Measurements from ENCODE around the gene ABCB11. TPM values are rescaled to one million over a fixed set of nuclear protein-coding genes. Genes with fewer than 3 reads are reported as not detected.

ABCB11 gene
- total and polyA plus RNA-seq, 2 donors (not counting 3 experiments of a cell fraction or from before 2014, with no cell fraction given): 0.22 to 0.44 TPM

DNA sequence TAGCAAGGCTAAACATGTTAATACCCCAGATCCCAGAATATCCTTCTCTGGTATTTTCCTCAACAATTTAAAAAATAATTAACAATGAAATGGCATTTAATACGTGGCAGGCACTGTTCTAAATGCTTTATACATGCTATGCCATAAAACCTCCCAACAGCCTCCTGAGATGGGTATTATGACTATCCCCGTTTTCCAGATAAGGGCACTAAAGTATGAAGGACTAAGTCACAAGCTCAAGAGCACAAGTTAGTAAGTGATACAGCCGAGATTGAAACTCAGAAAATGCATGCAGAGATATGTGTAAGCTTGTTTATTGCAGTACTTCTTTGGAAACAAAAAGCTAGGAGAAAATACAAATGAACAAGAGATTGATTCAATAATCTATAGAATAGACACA is 8.0 kb downstream of the ABCB11 start:
- TF ChIP-seq POLR2A (IDR thresholded peaks at IDR 0.05; ENCODE audit: low read depth, low read length) (no peak), MYC (IDR thresholded peaks at IDR 0.05; ENCODE audit: low read depth, low read length) (no peak), FOS (IDR thresholded peaks at IDR 0.05; ENCODE audit: borderline replicate concordance, insufficient read depth, low read length) (no peak), EZH2 (IDR thresholded peaks at IDR 0.05; ENCODE audit: borderline replicate concordance, low read depth, low read length, severe bottlenecking) (no peak)
- TF ChIP-seq, protein P1, sequence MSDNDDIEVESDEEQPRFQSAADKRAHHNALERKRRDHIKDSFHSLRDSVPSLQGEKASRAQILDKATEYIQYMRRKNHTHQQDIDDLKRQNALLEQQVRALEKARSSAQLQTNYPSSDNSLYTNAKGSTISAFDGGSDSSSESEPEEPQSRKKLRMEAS (IDR thresholded peaks at IDR 0.05; ENCODE audit: insufficient read depth, insufficient read length): no peak
- H3K27me3 ChIP-seq (ENCODE audit: control insufficient read depth in 2 of 2, insufficient read depth in 2 of 2, low read length in 2 of 2): no peaks in the 10 kb centered on the region
- H3K36me3 ChIP-seq (ENCODE audit: control insufficient read depth in 2 of 2, extremely low read depth in 1 of 2, insufficient read depth in 2 of 2, low read length in 2 of 2): no peaks in the 10 kb centered on the region
- H2AFZ ChIP-seq (ENCODE audit: low read depth, low read length): peak overlapping the region; percentile 38
- H3K79me2 ChIP-seq (ENCODE audit: control insufficient read depth, insufficient read depth, low read length): no peaks in the 10 kb centered on the region
- intact Hi-C loops (cut with micrococcal nuclease): no loop called here
- no peak overlapping the region for H3K9ac ChIP-seq (replicated peaks; ENCODE audit: extremely low read depth, insufficient read depth, low read length)
- H3K4me3 ChIP-seq (replicated peaks in 1 of 3; ENCODE audit: insufficient read depth in 1 of 3, low read depth in 1 of 3, low read length in 3 of 3): no peak overlapping the region
- H3K9me3 ChIP-seq (replicated peaks; ENCODE audit: control insufficient read depth, insufficient read depth, low read length): no peaks in the 10 kb centered on the region
- CTCF ChIA-PET: interaction anchor here (1.0 kb wide), 1 partner anchor 10 kb away, joined by 4 read pairs; no protein-coding TSS in a partner anchor
- FAIRE-seq (no peak), DNase-seq (ENCODE audit: low read depth, low spot score) (no peak)
- POLR2A ChIA-PET: no interaction called here
- no peaks in the 10 kb centered on the region for H3K9me1 ChIP-seq (replicated peaks; ENCODE audit: control insufficient read depth, extremely low read depth, insufficient read depth, low read length)
- H3K4me2 ChIP-seq (ENCODE audit: insufficient read depth, low read length): no peak overlapping the region
- no peak overlapping the region for H3K27ac ChIP-seq (ENCODE audit: insufficient read depth, low read depth, low read length)
- BruUV-seq (replicated peaks): no TSS peak
- dilution Hi-C loops (cut with MboI; ENCODE audit: extremely low pct_ligation_motif_present, low sequenced_read_pairs): no loop called here
- no peaks in the 10 kb centered on the region for H4K20me1 ChIP-seq (replicated peaks; ENCODE audit: control insufficient read depth, extremely low read depth, insufficient read depth, low read length)
- no peaks in the 10 kb centered on the region for H3K4me1 ChIP-seq (ENCODE audit: control insufficient read depth, extremely low read depth, insufficient read depth, low read length)

DNA sequence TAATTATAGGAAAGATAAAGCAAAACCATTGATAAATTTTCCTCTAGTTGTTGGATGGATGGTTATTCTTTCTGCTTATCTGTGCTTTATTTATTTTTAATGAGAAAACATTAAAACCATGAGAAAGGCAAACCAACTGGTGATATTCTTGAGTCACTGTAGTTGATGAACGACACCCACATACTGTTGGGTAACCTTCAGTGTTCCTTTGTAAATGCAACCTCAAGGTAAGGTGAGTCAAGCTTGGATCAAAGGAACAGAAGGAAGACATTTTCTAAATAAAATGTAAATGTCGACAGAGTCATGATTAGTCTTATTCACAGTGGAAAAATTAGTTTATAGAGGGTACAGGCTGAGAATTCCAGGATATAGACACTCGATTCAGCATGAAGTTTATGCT is 12.7 kb downstream of the ABCB11 start:
- ChIA-PET CTCF (no interaction called here), POLR2A (no interaction called here)
- Histone ChIP-seq H3K36me3 (ENCODE audit: control insufficient read depth in 2 of 2, extremely low read depth in 1 of 2, insufficient read depth in 2 of 2, low read length in 2 of 2) (no peaks in the 10 kb centered on the region), H3K27me3 (ENCODE audit: control insufficient read depth in 2 of 2, insufficient read depth in 2 of 2, low read length in 2 of 2) (no peaks in the 10 kb centered on the region), H3K4me1 (ENCODE audit: control insufficient read depth, extremely low read depth, insufficient read depth, low read length) (peaks cover 4% of the 10 kb centered on the region), H3K4me2 (ENCODE audit: insufficient read depth, low read length) (no peak overlapping the region), H3K9me1 (replicated peaks; ENCODE audit: control insufficient read depth, extremely low read depth, insufficient read depth, low read length) (no peaks in the 10 kb centered on the region), H3K79me2 (ENCODE audit: control insufficient read depth, insufficient read depth, low read length) (no peaks in the 10 kb centered on the region), H3K27ac (ENCODE audit: insufficient read depth, low read depth, low read length) (no peak overlapping the region), H3K9ac (replicated peaks; ENCODE audit: extremely low read depth, insufficient read depth, low read length) (no peak overlapping the region), H2AFZ (ENCODE audit: low read depth, low read length) (no peak overlapping the region), H3K9me3 (replicated peaks; ENCODE audit: control insufficient read depth, insufficient read depth, low read length) (no peaks in the 10 kb centered on the region), H3K4me3 (replicated peaks in 1 of 3; ENCODE audit: insufficient read depth in 1 of 3, low read depth in 1 of 3, low read length in 3 of 3) (no peak overlapping the region), H4K20me1 (replicated peaks; ENCODE audit: control insufficient read depth, extremely low read depth, insufficient read depth, low read length) (no peaks in the 10 kb centered on the region)
- no TSS peak for BruUV-seq (replicated peaks)
- FAIRE-seq: no peak
- intact Hi-C loops (cut with micrococcal nuclease): no loop called here
- dilution Hi-C loops (cut with MboI; ENCODE audit: extremely low pct_ligation_motif_present, low sequenced_read_pairs): no loop called here
- TF ChIP-seq GATA2 (IDR thresholded peaks at IDR 0.05; ENCODE audit: insufficient read depth, insufficient read length, low read depth, low read length) (no peak), JUN (IDR thresholded peaks at IDR 0.05; ENCODE audit: borderline replicate concordance, insufficient read depth, insufficient read length, low read depth) (no peak), EZH2 (IDR thresholded peaks at IDR 0.05; ENCODE audit: borderline replicate concordance, low read depth, low read length, severe bottlenecking) (no peak), POLR2AphosphoS5 (IDR thresholded peaks at IDR 0.05; ENCODE audit: insufficient read depth, low read depth, low read length) (no peak), FOS (IDR thresholded peaks at IDR 0.05; ENCODE audit: borderline replicate concordance, insufficient read depth, low read length) (no peak), MYC (IDR thresholded peaks at IDR 0.05; ENCODE audit: low read depth, low read length) (no peak), POLR2A (IDR thresholded peaks at IDR 0.05; ENCODE audit: low read depth, low read length) (no peak)
- TF ChIP-seq, protein P2, sequence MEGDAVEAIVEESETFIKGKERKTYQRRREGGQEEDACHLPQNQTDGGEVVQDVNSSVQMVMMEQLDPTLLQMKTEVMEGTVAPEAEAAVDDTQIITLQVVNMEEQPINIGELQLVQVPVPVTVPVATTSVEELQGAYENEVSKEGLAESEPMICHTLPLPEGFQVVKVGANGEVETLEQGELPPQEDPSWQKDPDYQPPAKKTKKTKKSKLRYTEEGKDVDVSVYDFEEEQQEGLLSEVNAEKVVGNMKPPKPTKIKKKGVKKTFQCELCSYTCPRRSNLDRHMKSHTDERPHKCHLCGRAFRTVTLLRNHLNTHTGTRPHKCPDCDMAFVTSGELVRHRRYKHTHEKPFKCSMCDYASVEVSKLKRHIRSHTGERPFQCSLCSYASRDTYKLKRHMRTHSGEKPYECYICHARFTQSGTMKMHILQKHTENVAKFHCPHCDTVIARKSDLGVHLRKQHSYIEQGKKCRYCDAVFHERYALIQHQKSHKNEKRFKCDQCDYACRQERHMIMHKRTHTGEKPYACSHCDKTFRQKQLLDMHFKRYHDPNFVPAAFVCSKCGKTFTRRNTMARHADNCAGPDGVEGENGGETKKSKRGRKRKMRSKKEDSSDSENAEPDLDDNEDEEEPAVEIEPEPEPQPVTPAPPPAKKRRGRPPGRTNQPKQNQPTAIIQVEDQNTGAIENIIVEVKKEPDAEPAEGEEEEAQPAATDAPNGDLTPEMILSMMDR (IDR thresholded peaks at IDR 0.05; ENCODE audit: extremely low read depth in 1 of 2, insufficient read depth in 1 of 2, low read depth in 1 of 2, low read length in 2 of 2): no peak
- TF ChIP-seq, protein P1 (IDR thresholded peaks at IDR 0.05; ENCODE audit: insufficient read depth, insufficient read length): no peak
- DNase-seq (ENCODE audit: low read depth, low spot score): no peak

Data from endothelial cell of umbilical vein (primary cell).